GM23338 (cell line): ENCODE measurements around the gene VSTM2L. TPM values are rescaled to one million over a fixed set of nuclear protein-coding genes. Genes with fewer than 3 reads are reported as not detected.

ENCODE experiments used
- ATAC-seq: fragments of 200-7000 bp; cut with Tn5 transposase; 3 replicates; pipeline ENCODE4 v1.9.1; 2020
- DNase-seq: peaks from one replicate; pipeline ENCODE4 v3.0.0-alpha.2; 2015; ENCODE audit warnings: low spot score
- H2AFZ ChIP-seq: fragments of 200-600 bp; sonication (generic); 2 replicates; pipeline ENCODE4 v1.8.0; 2016; ENCODE audit warnings: antibody characterized with exemption, mild to moderate bottlenecking, moderate library complexity
- H3F3A ChIP-seq: fragments of 200-600 bp; sonication (generic); replicated peaks from 2 replicates; pipeline ENCODE4 v1.8.0; 2017; ENCODE audit warnings: antibody characterized with exemption, mixed run types, low read depth
- H3K27ac ChIP-seq: fragments of 200-600 bp; sonication (generic); 2 replicates; pipeline ENCODE4 v1.6.1; 2016; ENCODE audit warnings: low read depth
- H3K27me3 ChIP-seq: fragments of 200-600 bp; sonication (generic); 2 replicates; pipeline ENCODE4 v1.8.0; 2016; ENCODE audit warnings: mild to moderate bottlenecking, mixed run types, moderate library complexity; ENCODE audit not compliant: insufficient read depth
- H3K36me3 ChIP-seq: fragments of 200-600 bp; sonication (generic); 2 replicates; pipeline ENCODE4 v1.8.0; 2016; ENCODE audit warnings: mild to moderate bottlenecking; ENCODE audit not compliant: insufficient read depth
- H3K4me1 ChIP-seq: fragments of 200-600 bp; sonication (generic); 2 replicates; pipeline ENCODE4 v1.8.0; 2016; ENCODE audit warnings: mild to moderate bottlenecking, moderate library complexity; ENCODE audit not compliant: insufficient read depth
- H3K4me2 ChIP-seq: fragments of 200-600 bp; sonication (generic); 2 replicates; pipeline ENCODE4 v1.7.1; 2017; ENCODE audit warnings: mixed run types
- H3K4me3 ChIP-seq: fragments of 200-600 bp; sonication (generic); 2 replicates; pipeline ENCODE4 v1.6.1; 2016; ENCODE audit warnings: mixed run types
- H3K79me2 ChIP-seq: fragments of 200-600 bp; sonication (generic); replicated peaks from 2 replicates; pipeline ENCODE4 v1.8.0; 2017; ENCODE audit warnings: mild to moderate bottlenecking; ENCODE audit not compliant: insufficient read depth
- H3K9me2 ChIP-seq: fragments of 200-600 bp; sonication (generic); 2 replicates; pipeline ENCODE4 v1.8.0; 2017; ENCODE audit not compliant: insufficient read depth
- H4K20me1 ChIP-seq: fragments of 200-600 bp; sonication (generic); replicated peaks from 2 replicates; pipeline ENCODE4 v1.8.0; 2017; ENCODE audit warnings: mild to moderate bottlenecking; ENCODE audit not compliant: insufficient read depth
- H3K27ac Mint-ChIP-seq: 2 replicates; pipeline ENCODE4 v1.8.0; 2020; ENCODE audit warnings: inconsistent platforms, mild to moderate bottlenecking, moderate library complexity, mixed read lengths
- H3K27me3 Mint-ChIP-seq: 3 replicates; pipeline ENCODE4 v1.8.0; 2022; ENCODE audit warnings: low read depth, mild to moderate bottlenecking, moderate library complexity, mixed read lengths, inconsistent platforms; ENCODE audit not compliant: insufficient read depth, poor library complexity
- H3K36me3 Mint-ChIP-seq: 3 replicates; pipeline ENCODE4 v1.8.0; 2021; ENCODE audit warnings: low read depth, mild to moderate bottlenecking, inconsistent platforms, moderate library complexity, mixed read lengths
- H3K4me1 Mint-ChIP-seq: 3 replicates; pipeline ENCODE4 v1.8.0; 2020; ENCODE audit warnings: mild to moderate bottlenecking, inconsistent platforms, mixed read lengths
- H3K4me3 Mint-ChIP-seq: 3 replicates; pipeline ENCODE4 v1.8.0; 2021; ENCODE audit warnings: moderate library complexity, mild to moderate bottlenecking, inconsistent platforms, mixed read lengths
- H3K9me3 Mint-ChIP-seq: 3 replicates; pipeline ENCODE4 v1.8.0; 2020; ENCODE audit warnings: moderate library complexity, mild to moderate bottlenecking, inconsistent platforms, mixed read lengths
- CREB1 ChIP-seq: fragments of 250-450 bp; sonication (Bioruptor Pico); IDR thresholded peaks from 2 replicates; pipeline ENCODE4 v1.5.0; 2020; ENCODE audit warnings: low read depth, mild to moderate bottlenecking, moderate library complexity
- EZH2 ChIP-seq: fragments of 200-600 bp; sonication (generic); IDR thresholded peaks from one replicate; pipeline ENCODE4 v1.8.0; 2017; ENCODE audit warnings: antibody characterized with exemption, mild to moderate bottlenecking, low read depth; ENCODE audit not compliant: unreplicated experiment
- EZH2phosphoT487 ChIP-seq: fragments of 200-600 bp; sonication (generic); IDR thresholded peaks from one replicate; pipeline ENCODE4 v1.8.1; 2018; ENCODE audit warnings: antibody characterized with exemption; ENCODE audit not compliant: unreplicated experiment
- JUNB ChIP-seq: IDR thresholded peaks from one replicate; pipeline ENCODE4 v1.6.1; 2016; ENCODE audit warnings: antibody characterized with exemption; ENCODE audit not compliant: unreplicated experiment
- NANOG ChIP-seq: IDR thresholded peaks from 2 replicates; pipeline ENCODE4 v1.6.1; 2016; ENCODE audit warnings: antibody characterized with exemption, borderline replicate concordance
- POLR2AphosphoS5 ChIP-seq: IDR thresholded peaks from 2 replicates; pipeline ENCODE4 v1.6.1; 2016; ENCODE audit warnings: antibody characterized with exemption, low read depth
- STAT1 ChIP-seq: IDR thresholded peaks from one replicate; pipeline ENCODE4 v1.6.1; 2016; ENCODE audit warnings: antibody characterized with exemption; ENCODE audit not compliant: unreplicated experiment
- ZNF331 ChIP-seq: fragments of 250-450 bp; sonication (Bioruptor Pico); IDR thresholded peaks from 2 replicates; pipeline ENCODE4 v1.5.0; 2020; ENCODE audit warnings: low read depth, mild to moderate bottlenecking, moderate library complexity
- polyA plus RNA-seq: library from polyadenylated mRNA; unstranded; fragments of >200 nt; fragmentation: Nextera tagmentation; extraction: Ambion mirVana; gene quantifications from 2 replicates; pipeline ENCODE4 v1.2.1, GENCODE V29; 2016
- total RNA-seq: library from RNA; depleted of rRNA; stranded (reverse); fragments of >200 nt; shearing (Covaris generic); gene quantifications from 2 replicates; pipeline ENCODE4 v1.2.3, GENCODE V29; 2014
- TF ChIP-seq, protein P1 (sequence below): IDR thresholded peaks from 2 replicates; pipeline ENCODE4 v1.6.1; 2016; ENCODE audit warnings: antibody characterized with exemption
- TF ChIP-seq, protein P2 (sequence below): IDR thresholded peaks from one replicate; pipeline ENCODE4 v1.6.1; 2018; ENCODE audit warnings: antibody characterized with exemption; ENCODE audit not compliant: unreplicated experiment
- TF ChIP-seq, protein P3 (sequence below): fragments of 250-450 bp; sonication (Bioruptor Pico); IDR thresholded peaks from 2 replicates; pipeline ENCODE4 v1.5.0; 2020; ENCODE audit warnings: mild to moderate bottlenecking, moderate library complexity
- TF ChIP-seq, protein P4 (sequence below), 2 experiments: fragments of 200-600 bp in 1 of 2; sonication (generic) in 1 of 2; conservative IDR thresholded peaks; 2 replicates each; pipeline versions ENCODE4 v1.5.1 to v1.6.1; 2016 to 2017; ENCODE audit warnings: antibody characterized with exemption in 2 of 2, low read depth in 2 of 2, mild to moderate bottlenecking in 2 of 2, moderate library complexity in 1 of 2

The VSTM2L gene
- total and polyA plus RNA-seq, 2 experiments from 2014 or later = 0.60 to 1.9 TPM

DNA sequence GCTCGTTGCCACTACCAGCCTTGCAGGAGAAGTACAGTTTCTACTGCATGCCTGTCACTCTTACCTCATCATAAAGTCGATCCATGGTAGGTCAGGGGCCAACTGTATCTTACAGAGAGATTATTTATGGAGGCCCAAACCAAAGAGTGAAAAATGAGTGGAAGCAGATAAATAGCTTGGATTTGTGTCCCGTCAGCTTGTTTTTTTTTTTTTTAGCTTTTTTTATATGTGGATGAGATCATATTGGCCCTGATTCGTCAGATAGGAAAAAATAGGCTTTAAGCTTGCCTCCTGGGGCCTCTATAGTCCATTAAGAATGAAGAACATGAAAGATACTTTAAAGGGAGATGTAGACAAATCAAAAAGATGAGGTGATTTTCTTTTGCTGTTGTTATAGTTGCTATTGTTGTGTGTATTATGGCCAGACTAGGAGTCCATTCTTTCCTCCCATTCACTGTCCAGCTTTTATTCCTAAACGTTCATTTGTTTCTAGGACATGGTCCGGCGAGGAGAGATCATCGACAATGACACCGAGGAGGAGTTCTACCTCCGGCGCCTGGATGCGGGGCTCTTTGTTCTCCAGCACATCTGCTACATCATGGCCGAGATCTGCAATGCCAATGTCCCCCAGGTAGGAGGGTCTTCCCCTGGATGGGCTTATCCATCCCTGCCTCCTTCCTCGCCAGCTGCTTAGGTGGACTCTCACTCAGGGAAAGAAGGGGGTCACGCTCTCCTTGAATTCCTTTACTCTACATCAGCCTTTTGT, 43.3 kb upstream of the VSTM2L start:
- Histone ChIP-seq H3K27ac (no peak overlapping the region), H3K4me1 (no peaks in the 10 kb centered on the region), H3K27me3 (no peaks in the 10 kb centered on the region), H3K36me3 (peaks cover 7% of the 10 kb centered on the region; the same call in 1 of the 2 replicates), H3K79me2 (no peaks in the 10 kb centered on the region), H4K20me1 (no peaks in the 10 kb centered on the region), H3K4me3 (no peak overlapping the region), H3F3A (no peaks in the 10 kb centered on the region), H3K4me2 (no peak overlapping the region), H2AFZ (no peak overlapping the region), H3K9me2 (no peaks in the 10 kb centered on the region)
- H3K4me3 Mint-ChIP-seq = no peak overlapping the region
- no peak for DNase-seq
- no peaks in the 10 kb centered on the region for H3K9me3 Mint-ChIP-seq
- ATAC-seq = no peak
- peaks cover 14% of the 10 kb centered on the region for H3K36me3 Mint-ChIP-seq
- H3K27me3 Mint-ChIP-seq = peaks cover 5% of the 10 kb centered on the region
- H3K4me1 Mint-ChIP-seq = peaks cover 3% of the 10 kb centered on the region; the same call in 1 of the 3 replicates
- TF ChIP-seq POLR2AphosphoS5 (no peak), NANOG (no peak), EZH2 (no peak), ZNF331 (CRISPR knock-in tag) (no peak), CREB1 (CRISPR knock-in tag) (no peak), STAT1 (no peak), EZH2phosphoT487 (no peak), JUNB (no peak)
- TF ChIP-seq, protein P1, sequence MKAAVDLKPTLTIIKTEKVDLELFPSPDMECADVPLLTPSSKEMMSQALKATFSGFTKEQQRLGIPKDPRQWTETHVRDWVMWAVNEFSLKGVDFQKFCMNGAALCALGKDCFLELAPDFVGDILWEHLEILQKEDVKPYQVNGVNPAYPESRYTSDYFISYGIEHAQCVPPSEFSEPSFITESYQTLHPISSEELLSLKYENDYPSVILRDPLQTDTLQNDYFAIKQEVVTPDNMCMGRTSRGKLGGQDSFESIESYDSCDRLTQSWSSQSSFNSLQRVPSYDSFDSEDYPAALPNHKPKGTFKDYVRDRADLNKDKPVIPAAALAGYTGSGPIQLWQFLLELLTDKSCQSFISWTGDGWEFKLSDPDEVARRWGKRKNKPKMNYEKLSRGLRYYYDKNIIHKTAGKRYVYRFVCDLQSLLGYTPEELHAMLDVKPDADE = no peak
- TF ChIP-seq, protein P2, sequence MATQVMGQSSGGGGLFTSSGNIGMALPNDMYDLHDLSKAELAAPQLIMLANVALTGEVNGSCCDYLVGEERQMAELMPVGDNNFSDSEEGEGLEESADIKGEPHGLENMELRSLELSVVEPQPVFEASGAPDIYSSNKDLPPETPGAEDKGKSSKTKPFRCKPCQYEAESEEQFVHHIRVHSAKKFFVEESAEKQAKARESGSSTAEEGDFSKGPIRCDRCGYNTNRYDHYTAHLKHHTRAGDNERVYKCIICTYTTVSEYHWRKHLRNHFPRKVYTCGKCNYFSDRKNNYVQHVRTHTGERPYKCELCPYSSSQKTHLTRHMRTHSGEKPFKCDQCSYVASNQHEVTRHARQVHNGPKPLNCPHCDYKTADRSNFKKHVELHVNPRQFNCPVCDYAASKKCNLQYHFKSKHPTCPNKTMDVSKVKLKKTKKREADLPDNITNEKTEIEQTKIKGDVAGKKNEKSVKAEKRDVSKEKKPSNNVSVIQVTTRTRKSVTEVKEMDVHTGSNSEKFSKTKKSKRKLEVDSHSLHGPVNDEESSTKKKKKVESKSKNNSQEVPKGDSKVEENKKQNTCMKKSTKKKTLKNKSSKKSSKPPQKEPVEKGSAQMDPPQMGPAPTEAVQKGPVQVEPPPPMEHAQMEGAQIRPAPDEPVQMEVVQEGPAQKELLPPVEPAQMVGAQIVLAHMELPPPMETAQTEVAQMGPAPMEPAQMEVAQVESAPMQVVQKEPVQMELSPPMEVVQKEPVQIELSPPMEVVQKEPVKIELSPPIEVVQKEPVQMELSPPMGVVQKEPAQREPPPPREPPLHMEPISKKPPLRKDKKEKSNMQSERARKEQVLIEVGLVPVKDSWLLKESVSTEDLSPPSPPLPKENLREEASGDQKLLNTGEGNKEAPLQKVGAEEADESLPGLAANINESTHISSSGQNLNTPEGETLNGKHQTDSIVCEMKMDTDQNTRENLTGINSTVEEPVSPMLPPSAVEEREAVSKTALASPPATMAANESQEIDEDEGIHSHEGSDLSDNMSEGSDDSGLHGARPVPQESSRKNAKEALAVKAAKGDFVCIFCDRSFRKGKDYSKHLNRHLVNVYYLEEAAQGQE = no peak
- TF ChIP-seq, protein P3, sequence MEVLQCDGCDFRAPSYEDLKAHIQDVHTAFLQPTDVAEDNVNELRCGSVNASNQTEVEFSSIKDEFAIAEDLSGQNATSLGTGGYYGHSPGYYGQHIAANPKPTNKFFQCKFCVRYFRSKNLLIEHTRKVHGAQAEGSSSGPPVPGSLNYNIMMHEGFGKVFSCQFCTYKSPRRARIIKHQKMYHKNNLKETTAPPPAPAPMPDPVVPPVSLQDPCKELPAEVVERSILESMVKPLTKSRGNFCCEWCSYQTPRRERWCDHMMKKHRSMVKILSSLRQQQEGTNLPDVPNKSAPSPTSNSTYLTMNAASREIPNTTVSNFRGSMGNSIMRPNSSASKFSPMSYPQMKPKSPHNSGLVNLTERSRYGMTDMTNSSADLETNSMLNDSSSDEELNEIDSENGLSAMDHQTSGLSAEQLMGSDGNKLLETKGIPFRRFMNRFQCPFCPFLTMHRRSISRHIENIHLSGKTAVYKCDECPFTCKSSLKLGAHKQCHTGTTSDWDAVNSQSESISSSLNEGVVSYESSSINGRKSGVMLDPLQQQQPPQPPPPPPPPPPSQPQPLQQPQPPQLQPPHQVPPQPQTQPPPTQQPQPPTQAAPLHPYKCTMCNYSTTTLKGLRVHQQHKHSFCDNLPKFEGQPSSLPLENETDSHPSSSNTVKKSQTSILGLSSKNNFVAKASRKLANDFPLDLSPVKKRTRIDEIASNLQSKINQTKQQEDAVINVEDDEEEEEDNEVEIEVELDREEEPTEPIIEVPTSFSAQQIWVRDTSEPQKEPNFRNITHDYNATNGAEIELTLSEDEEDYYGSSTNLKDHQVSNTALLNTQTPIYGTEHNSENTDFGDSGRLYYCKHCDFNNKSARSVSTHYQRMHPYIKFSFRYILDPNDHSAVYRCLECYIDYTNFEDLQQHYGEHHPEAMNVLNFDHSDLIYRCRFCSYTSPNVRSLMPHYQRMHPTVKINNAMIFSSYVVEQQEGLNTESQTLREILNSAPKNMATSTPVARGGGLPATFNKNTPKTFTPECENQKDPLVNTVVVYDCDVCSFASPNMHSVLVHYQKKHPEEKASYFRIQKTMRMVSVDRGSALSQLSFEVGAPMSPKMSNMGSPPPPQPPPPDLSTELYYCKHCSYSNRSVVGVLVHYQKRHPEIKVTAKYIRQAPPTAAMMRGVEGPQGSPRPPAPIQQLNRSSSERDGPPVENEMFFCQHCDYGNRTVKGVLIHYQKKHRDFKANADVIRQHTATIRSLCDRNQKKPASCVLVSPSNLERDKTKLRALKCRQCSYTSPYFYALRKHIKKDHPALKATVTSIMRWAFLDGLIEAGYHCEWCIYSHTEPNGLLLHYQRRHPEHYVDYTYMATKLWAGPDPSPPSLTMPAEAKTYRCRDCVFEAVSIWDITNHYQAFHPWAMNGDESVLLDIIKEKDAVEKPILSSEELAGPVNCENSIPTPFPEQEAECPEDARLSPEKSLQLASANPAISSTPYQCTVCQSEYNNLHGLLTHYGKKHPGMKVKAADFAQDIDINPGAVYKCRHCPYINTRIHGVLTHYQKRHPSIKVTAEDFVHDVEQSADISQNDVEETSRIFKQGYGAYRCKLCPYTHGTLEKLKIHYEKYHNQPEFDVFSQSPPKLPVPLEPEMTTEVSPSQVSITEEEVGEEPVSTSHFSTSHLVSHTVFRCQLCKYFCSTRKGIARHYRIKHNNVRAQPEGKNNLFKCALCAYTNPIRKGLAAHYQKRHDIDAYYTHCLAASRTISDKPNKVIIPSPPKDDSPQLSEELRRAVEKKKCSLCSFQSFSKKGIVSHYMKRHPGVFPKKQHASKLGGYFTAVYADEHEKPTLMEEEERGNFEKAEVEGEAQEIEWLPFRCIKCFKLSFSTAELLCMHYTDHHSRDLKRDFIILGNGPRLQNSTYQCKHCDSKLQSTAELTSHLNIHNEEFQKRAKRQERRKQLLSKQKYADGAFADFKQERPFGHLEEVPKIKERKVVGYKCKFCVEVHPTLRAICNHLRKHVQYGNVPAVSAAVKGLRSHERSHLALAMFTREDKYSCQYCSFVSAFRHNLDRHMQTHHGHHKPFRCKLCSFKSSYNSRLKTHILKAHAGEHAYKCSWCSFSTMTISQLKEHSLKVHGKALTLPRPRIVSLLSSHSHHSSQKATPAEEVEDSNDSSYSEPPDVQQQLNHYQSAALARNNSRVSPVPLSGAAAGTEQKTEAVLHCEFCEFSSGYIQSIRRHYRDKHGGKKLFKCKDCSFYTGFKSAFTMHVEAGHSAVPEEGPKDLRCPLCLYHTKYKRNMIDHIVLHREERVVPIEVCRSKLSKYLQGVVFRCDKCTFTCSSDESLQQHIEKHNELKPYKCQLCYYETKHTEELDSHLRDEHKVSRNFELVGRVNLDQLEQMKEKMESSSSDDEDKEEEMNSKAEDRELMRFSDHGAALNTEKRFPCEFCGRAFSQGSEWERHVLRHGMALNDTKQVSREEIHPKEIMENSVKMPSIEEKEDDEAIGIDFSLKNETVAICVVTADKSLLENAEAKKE (CRISPR knock-in tag) = no peak
- TF ChIP-seq, protein P4, sequence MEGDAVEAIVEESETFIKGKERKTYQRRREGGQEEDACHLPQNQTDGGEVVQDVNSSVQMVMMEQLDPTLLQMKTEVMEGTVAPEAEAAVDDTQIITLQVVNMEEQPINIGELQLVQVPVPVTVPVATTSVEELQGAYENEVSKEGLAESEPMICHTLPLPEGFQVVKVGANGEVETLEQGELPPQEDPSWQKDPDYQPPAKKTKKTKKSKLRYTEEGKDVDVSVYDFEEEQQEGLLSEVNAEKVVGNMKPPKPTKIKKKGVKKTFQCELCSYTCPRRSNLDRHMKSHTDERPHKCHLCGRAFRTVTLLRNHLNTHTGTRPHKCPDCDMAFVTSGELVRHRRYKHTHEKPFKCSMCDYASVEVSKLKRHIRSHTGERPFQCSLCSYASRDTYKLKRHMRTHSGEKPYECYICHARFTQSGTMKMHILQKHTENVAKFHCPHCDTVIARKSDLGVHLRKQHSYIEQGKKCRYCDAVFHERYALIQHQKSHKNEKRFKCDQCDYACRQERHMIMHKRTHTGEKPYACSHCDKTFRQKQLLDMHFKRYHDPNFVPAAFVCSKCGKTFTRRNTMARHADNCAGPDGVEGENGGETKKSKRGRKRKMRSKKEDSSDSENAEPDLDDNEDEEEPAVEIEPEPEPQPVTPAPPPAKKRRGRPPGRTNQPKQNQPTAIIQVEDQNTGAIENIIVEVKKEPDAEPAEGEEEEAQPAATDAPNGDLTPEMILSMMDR (conservative IDR thresholded peaks at IDR 0.05; ENCODE audit: low read depth in 2 of 2) = no peak
- no peak overlapping the region for H3K27ac Mint-ChIP-seq
